H9 (cell line): ENCODE results near the gene CDK6. TPM values are rescaled to one million over a fixed set of nuclear protein-coding genes. Genes with fewer than 3 reads are reported as not detected.

Source experiments
- DNase-seq: peaks from one replicate; pipeline ENCODE4 v3.0.0-alpha.2; 2017
- H2AFZ ChIP-seq: one replicate; pipeline ENCODE4 v1.6.1; 2013; ENCODE audit warnings: mild to moderate bottlenecking, low read length, control low read depth, moderate library complexity
- H2AK5ac ChIP-seq: 2 replicates; pipeline ENCODE4 v1.6.1; 2013; ENCODE audit warnings: low read length, control low read depth, mixed read lengths; ENCODE audit not compliant: insufficient read length
- H2BK120ac ChIP-seq: one replicate; pipeline ENCODE4 v1.6.1; 2013; ENCODE audit warnings: low read depth, mild to moderate bottlenecking, low read length, control low read depth, inconsistent platforms; ENCODE audit not compliant: poor library complexity, severe bottlenecking
- H2BK12ac ChIP-seq: 2 replicates; pipeline ENCODE4 v1.6.1; 2013; ENCODE audit warnings: low read length, control low read depth, mixed read lengths, low read depth; ENCODE audit not compliant: insufficient read length
- H2BK15ac ChIP-seq: 2 replicates; pipeline ENCODE4 v1.6.1; 2013; ENCODE audit warnings: low read depth, low read length, control low read depth
- H2BK20ac ChIP-seq: one replicate; pipeline ENCODE4 v1.6.1; 2013; ENCODE audit warnings: low read depth, mild to moderate bottlenecking, low read length, control low read depth, inconsistent platforms; ENCODE audit not compliant: poor library complexity, severe bottlenecking
- H2BK5ac ChIP-seq: 2 replicates; pipeline ENCODE4 v1.6.1; 2013; ENCODE audit warnings: low read length, control low read depth, mixed read lengths; ENCODE audit not compliant: insufficient read length
- H3K14ac ChIP-seq: 2 replicates; pipeline ENCODE4 v1.6.1; 2013; ENCODE audit warnings: low read length, control low read depth; ENCODE audit not compliant: insufficient read depth
- H3K18ac ChIP-seq: 2 replicates; pipeline ENCODE4 v1.6.1; 2013; ENCODE audit warnings: low read depth, mild to moderate bottlenecking, mixed read lengths, low read length, control low read depth; ENCODE audit not compliant: insufficient read length
- H3K23ac ChIP-seq: 2 replicates; pipeline ENCODE4 v1.6.1; 2013; ENCODE audit warnings: low read length, control low read depth, mixed read lengths, low read depth; ENCODE audit not compliant: insufficient read length
- H3K23me2 ChIP-seq: 2 replicates; pipeline ENCODE4 v1.6.1; 2013; ENCODE audit warnings: low read depth, mild to moderate bottlenecking, mixed read lengths, low read length, control low read depth; ENCODE audit not compliant: insufficient read length, poor library complexity, severe bottlenecking
- H3K27ac ChIP-seq: 2 replicates; pipeline ENCODE4 v1.5.1; 2013; ENCODE audit warnings: low read length, control low read depth, mixed read lengths, low read depth; ENCODE audit not compliant: insufficient read length
- H3K27me3 ChIP-seq: 2 replicates; pipeline ENCODE4 v1.6.1; 2013; ENCODE audit warnings: low read length, control low read depth, inconsistent platforms; ENCODE audit not compliant: insufficient read depth
- H3K4ac ChIP-seq: 2 replicates; pipeline ENCODE4 v1.6.1; 2013; ENCODE audit warnings: low read depth, mild to moderate bottlenecking, control low read depth, inconsistent platforms, low read length, moderate library complexity
- H3K4me1 ChIP-seq: 2 replicates; pipeline ENCODE4 v1.6.1; 2013; ENCODE audit warnings: low read length, control low read depth, inconsistent platforms; ENCODE audit not compliant: insufficient read depth
- H3K4me2 ChIP-seq: 2 replicates; pipeline ENCODE4 v1.6.1; 2013; ENCODE audit warnings: low read length, control low read depth, mixed read lengths; ENCODE audit not compliant: insufficient read length, insufficient read depth
- H3K56ac ChIP-seq: 2 replicates; pipeline ENCODE4 v1.6.1; 2013; ENCODE audit warnings: low read depth, mild to moderate bottlenecking, mixed read lengths, low read length, control low read depth; ENCODE audit not compliant: insufficient read length
- H3K79me1 ChIP-seq: 2 replicates; pipeline ENCODE4 v1.6.1; 2013; ENCODE audit warnings: low read depth, mild to moderate bottlenecking, moderate library complexity, low read length, control low read depth, inconsistent platforms; ENCODE audit not compliant: insufficient read depth, poor library complexity, severe bottlenecking
- H3K79me2 ChIP-seq: 2 replicates; pipeline ENCODE4 v1.6.1; 2013; ENCODE audit warnings: low read length, control low read depth, inconsistent platforms; ENCODE audit not compliant: insufficient read depth
- H3K9ac ChIP-seq: 2 replicates; pipeline ENCODE4 v1.6.1; 2013; ENCODE audit warnings: low read length, control low read depth, mixed read lengths; ENCODE audit not compliant: insufficient read length; ENCODE audit errors: extremely low read depth
- H3K9me3 ChIP-seq: one replicate; pipeline ENCODE4 v1.6.1; 2013; ENCODE audit warnings: low read depth, low read length, inconsistent platforms; ENCODE audit not compliant: control insufficient read depth
- H3T11ph ChIP-seq: one replicate; pipeline ENCODE4 v1.6.1; 2013; ENCODE audit warnings: mild to moderate bottlenecking, low read length, control low read depth, inconsistent platforms
- H4K20me1 ChIP-seq: one replicate; pipeline ENCODE4 v1.6.1; 2013; ENCODE audit not compliant: control insufficient read depth, insufficient read length, insufficient read depth
- H4K5ac ChIP-seq: 2 replicates; pipeline ENCODE4 v1.6.1; 2013; ENCODE audit warnings: low read depth, mild to moderate bottlenecking, mixed read lengths, low read length, control low read depth; ENCODE audit not compliant: insufficient read length
- H4K8ac ChIP-seq: replicated peaks from 2 replicates; pipeline ENCODE4 v1.6.1; 2013; ENCODE audit warnings: low read length, control low read depth, mixed read lengths, low read depth; ENCODE audit not compliant: insufficient read length
- H4K91ac ChIP-seq: 2 replicates; pipeline ENCODE4 v1.6.1; 2013; ENCODE audit warnings: low read depth, mild to moderate bottlenecking, moderate library complexity, mixed read lengths, low read length, control low read depth; ENCODE audit not compliant: insufficient read length
- H3K27ac Mint-ChIP-seq, 3 experiments: 2 replicates in 2 of 3; 3 replicates in 1 of 3; pipeline ENCODE4 v1.8.0; 2020 to 2021; ENCODE audit warnings: mixed read lengths in 3 of 3, mild to moderate bottlenecking in 1 of 3, moderate library complexity in 1 of 3
- H3K27me3 Mint-ChIP-seq: 2 replicates; pipeline ENCODE4 v1.8.0; 2021; ENCODE audit warnings: low read depth, mild to moderate bottlenecking, moderate library complexity, mixed read lengths
- H3K36me3 Mint-ChIP-seq, 3 experiments: 2 replicates in 2 of 3; 3 replicates in 1 of 3; pipeline ENCODE4 v1.8.0; 2020 to 2021; ENCODE audit warnings: low read depth in 3 of 3, mixed read lengths in 3 of 3; ENCODE audit not compliant: insufficient read depth in 1 of 3
- H3K4me1 Mint-ChIP-seq, 2 experiments: 2 replicates each; pipeline ENCODE4 v1.8.0; 2020; ENCODE audit warnings: mixed read lengths in 2 of 2
- H3K4me3 Mint-ChIP-seq, 2 experiments: 2 replicates in 1 of 2; 3 replicates in 1 of 2; pipeline ENCODE4 v1.8.0; 2020 to 2021; ENCODE audit warnings: mild to moderate bottlenecking in 2 of 2, mixed read lengths in 2 of 2, moderate library complexity in 1 of 2
- H3K9me3 Mint-ChIP-seq, 2 experiments: 2 replicates in 1 of 2; 3 replicates in 1 of 2; pipeline ENCODE4 v1.8.0; 2020; ENCODE audit warnings: mild to moderate bottlenecking in 2 of 2, mixed read lengths in 2 of 2, moderate library complexity in 1 of 2
- WGBS: extraction: QIAGEN DNeasy Blood & Tissue Kit; methylation state at CpG from one replicate; pipeline ENCODE4 v1.1.7; 2013; ENCODE audit warnings: missing lambda C conversion rate, low lambda C conversion rate, mixed read lengths; ENCODE audit not compliant: insufficient read length; ENCODE audit errors: extremely low coverage; 5-methylcytosine and 5-hydroxymethylcytosine counted together
- total RNA-seq: library from RNA; stranded (reverse); gene quantifications from 2 replicates; pipeline ENCODE4 v1.2.1, GENCODE V29; 2021
- TF ChIP-seq, protein P1 (sequence below): fragments of 200-600 bp; sonication (generic); conservative IDR thresholded peaks from 3 replicates; pipeline ENCODE4 v1.8.0; 2021; ENCODE audit warnings: antibody characterized with exemption, mild to moderate bottlenecking

CDK6 gene
- total RNA-seq, 1 experiment from 2014 or later = 30.0 TPM

DNA sequence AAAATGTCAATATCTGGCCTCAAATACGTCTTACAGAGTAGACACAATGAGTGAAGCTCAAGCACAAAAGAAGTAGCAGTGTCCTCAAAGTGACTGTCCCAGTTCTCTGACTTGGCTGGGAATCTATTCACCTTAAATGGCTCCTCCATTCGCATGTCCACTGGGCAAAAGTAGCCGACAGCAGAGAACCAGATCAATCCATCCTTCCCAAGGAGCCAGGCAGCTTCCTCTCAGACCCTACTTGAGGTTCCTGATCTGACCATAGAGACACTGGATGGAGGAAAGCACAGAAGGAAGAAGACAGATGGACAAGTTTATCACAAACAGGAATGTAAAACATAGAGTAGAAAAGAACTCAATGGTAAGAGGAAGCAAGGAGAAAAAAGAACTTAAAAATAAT lies 53.5 kb downstream of the CDK6 start:
- H2AK5ac ChIP-seq = peak overlapping the region; percentile 30
- H3K27ac ChIP-seq = no peak overlapping the region
- no peak overlapping the region for H3K4me3 Mint-ChIP-seq
- H3K4me1 ChIP-seq = no peaks in the 10 kb centered on the region; the same call in 1 of the 2 replicates
- no peaks in the 10 kb centered on the region for H3K23me2 ChIP-seq
- TF ChIP-seq, protein P1, sequence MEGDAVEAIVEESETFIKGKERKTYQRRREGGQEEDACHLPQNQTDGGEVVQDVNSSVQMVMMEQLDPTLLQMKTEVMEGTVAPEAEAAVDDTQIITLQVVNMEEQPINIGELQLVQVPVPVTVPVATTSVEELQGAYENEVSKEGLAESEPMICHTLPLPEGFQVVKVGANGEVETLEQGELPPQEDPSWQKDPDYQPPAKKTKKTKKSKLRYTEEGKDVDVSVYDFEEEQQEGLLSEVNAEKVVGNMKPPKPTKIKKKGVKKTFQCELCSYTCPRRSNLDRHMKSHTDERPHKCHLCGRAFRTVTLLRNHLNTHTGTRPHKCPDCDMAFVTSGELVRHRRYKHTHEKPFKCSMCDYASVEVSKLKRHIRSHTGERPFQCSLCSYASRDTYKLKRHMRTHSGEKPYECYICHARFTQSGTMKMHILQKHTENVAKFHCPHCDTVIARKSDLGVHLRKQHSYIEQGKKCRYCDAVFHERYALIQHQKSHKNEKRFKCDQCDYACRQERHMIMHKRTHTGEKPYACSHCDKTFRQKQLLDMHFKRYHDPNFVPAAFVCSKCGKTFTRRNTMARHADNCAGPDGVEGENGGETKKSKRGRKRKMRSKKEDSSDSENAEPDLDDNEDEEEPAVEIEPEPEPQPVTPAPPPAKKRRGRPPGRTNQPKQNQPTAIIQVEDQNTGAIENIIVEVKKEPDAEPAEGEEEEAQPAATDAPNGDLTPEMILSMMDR = no peak
- H3T11ph ChIP-seq = no peak overlapping the region
- no peaks in the 10 kb centered on the region for H3K79me1 ChIP-seq
- H3K9me3 ChIP-seq = no peaks in the 10 kb centered on the region
- no peak overlapping the region for H3K23ac ChIP-seq
- WGBS = no CpG with 5 or more reads among the region's 3 CpGs
- H3K27me3 Mint-ChIP-seq = no peaks in the 10 kb centered on the region
- no peak for DNase-seq
- no peaks in the 10 kb centered on the region for H4K20me1 ChIP-seq
- peaks cover 1% of the 10 kb centered on the region in 2 experiments; a peak in 4 of 5 replicates for H3K9me3 Mint-ChIP-seq
- H3K18ac ChIP-seq = no peak overlapping the region
- H2AFZ ChIP-seq = no peak overlapping the region
- H3K9ac ChIP-seq = no peak overlapping the region
- peaks cover 40 to 45% of the 10 kb centered on the region in 2 experiments for H3K4me1 Mint-ChIP-seq
- no peak overlapping the region for H2BK5ac ChIP-seq
- no peak overlapping the region for H3K14ac ChIP-seq
- H3K4ac ChIP-seq = no peak overlapping the region
- H3K27ac Mint-ChIP-seq = no peak overlapping the region; a peak in 1 of 7 replicates
- H3K79me2 ChIP-seq = no peaks in the 10 kb centered on the region
- H4K5ac ChIP-seq = no peak overlapping the region
- H2BK12ac ChIP-seq = no peak overlapping the region
- H3K27me3 ChIP-seq = no peaks in the 10 kb centered on the region
- H3K36me3 Mint-ChIP-seq = peaks cover 2 to 5% (median 2%) of the 10 kb centered on the region in 3 experiments
- no peak overlapping the region for H2BK20ac ChIP-seq
- H4K91ac ChIP-seq = no peak overlapping the region
- no peak overlapping the region for H4K8ac ChIP-seq
- H2BK15ac ChIP-seq = no peak overlapping the region
- no peak overlapping the region for H2BK120ac ChIP-seq
- no peak overlapping the region for H3K56ac ChIP-seq
- no peak overlapping the region for H3K4me2 ChIP-seq
